HCT116 (cell line): ENCODE measurements around the gene ELOVL5.

ENCODE experiments used
- ATF3 ChIP-seq: IDR thresholded peaks from 2 replicates; pipeline ENCODE4 v1.6.1; 2012
- EZH2 ChIP-seq: fragments of 200-600 bp; sonication (generic); IDR thresholded peaks from 2 replicates; pipeline ENCODE4 v1.6.1; 2017; ENCODE audit warnings: antibody characterized with exemption, mixed run types
- EZH2phosphoT487 ChIP-seq: fragments of 200-600 bp; IDR thresholded peaks from 2 replicates; pipeline ENCODE4 v1.6.1; 2018; ENCODE audit warnings: antibody characterized with exemption, borderline replicate concordance
- POLR2A ChIP-seq: IDR thresholded peaks from 2 replicates; pipeline ENCODE4 v1.7.0; 2011; ENCODE audit warnings: borderline replicate concordance; ENCODE audit not compliant: insufficient read depth, insufficient read length; ENCODE audit errors: extremely low read depth
- POLR2AphosphoS5 ChIP-seq: IDR thresholded peaks from 2 replicates; pipeline ENCODE4 v1.6.1; 2011; ENCODE audit warnings: mild to moderate bottlenecking, low read depth, low read length, moderate library complexity
- RAD21 ChIP-seq: IDR thresholded peaks from 2 replicates; pipeline ENCODE4 v1.6.1; 2012; ENCODE audit warnings: low read depth, mild to moderate bottlenecking
- SIN3A ChIP-seq: IDR thresholded peaks from 2 replicates; pipeline ENCODE4 v1.6.1; 2012; ENCODE audit warnings: low read depth
- YY1 ChIP-seq: IDR thresholded peaks from 2 replicates; pipeline ENCODE4 v1.6.1; 2011; ENCODE audit warnings: low read length, low read depth, moderate library complexity, mild to moderate bottlenecking; ENCODE audit not compliant: insufficient replicate concordance; ENCODE audit errors: extremely low read depth
- ZBTB33 ChIP-seq: IDR thresholded peaks from 2 replicates; pipeline ENCODE4 v1.6.1; 2011; ENCODE audit warnings: mild to moderate bottlenecking, low read length, moderate library complexity; ENCODE audit not compliant: insufficient replicate concordance; ENCODE audit errors: extremely low read depth
- ZNF274 ChIP-seq: fragments of 200-500 bp; sonication (Bioruptor generic); IDR thresholded peaks from 2 replicates; pipeline ENCODE4 v1.6.1; 2014; ENCODE audit warnings: mild to moderate bottlenecking, low read depth, low read length, inconsistent platforms
- TF ChIP-seq, protein P1 (sequence below), 3 experiments: fragments of 200-600 bp in 1 of 3; sonication (generic) in 1 of 3; IDR thresholded peaks in 2 of 3; conservative IDR thresholded peaks in 1 of 3; 2 replicates each; pipeline ENCODE4 v1.5.1; 2012 to 2017; ENCODE audit warnings: low read depth in 2 of 3, low read length in 2 of 3, antibody characterized with exemption in 1 of 3, borderline replicate concordance in 1 of 3, control low read depth in 1 of 3, mild to moderate bottlenecking in 1 of 3, mixed read lengths in 1 of 3, mixed run types in 1 of 3, moderate library complexity in 1 of 3; ENCODE audit not compliant: insufficient read depth in 1 of 3
- TF ChIP-seq, protein P2 (sequence below): IDR thresholded peaks from 2 replicates; pipeline ENCODE4 v1.6.1; 2012; ENCODE audit warnings: low read depth

- TF ChIP-seq RAD21: peak; percentile 30
- TF ChIP-seq, protein P1, sequence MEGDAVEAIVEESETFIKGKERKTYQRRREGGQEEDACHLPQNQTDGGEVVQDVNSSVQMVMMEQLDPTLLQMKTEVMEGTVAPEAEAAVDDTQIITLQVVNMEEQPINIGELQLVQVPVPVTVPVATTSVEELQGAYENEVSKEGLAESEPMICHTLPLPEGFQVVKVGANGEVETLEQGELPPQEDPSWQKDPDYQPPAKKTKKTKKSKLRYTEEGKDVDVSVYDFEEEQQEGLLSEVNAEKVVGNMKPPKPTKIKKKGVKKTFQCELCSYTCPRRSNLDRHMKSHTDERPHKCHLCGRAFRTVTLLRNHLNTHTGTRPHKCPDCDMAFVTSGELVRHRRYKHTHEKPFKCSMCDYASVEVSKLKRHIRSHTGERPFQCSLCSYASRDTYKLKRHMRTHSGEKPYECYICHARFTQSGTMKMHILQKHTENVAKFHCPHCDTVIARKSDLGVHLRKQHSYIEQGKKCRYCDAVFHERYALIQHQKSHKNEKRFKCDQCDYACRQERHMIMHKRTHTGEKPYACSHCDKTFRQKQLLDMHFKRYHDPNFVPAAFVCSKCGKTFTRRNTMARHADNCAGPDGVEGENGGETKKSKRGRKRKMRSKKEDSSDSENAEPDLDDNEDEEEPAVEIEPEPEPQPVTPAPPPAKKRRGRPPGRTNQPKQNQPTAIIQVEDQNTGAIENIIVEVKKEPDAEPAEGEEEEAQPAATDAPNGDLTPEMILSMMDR (IDR thresholded peaks at IDR 0.05 in 2 of 3, conservative IDR thresholded peaks at IDR 0.05 in 1 of 3; ENCODE audit: borderline replicate concordance in 1 of 3, insufficient read depth in 1 of 3, low read depth in 2 of 3, low read length in 2 of 3): no peak
- TF ChIP-seq POLR2A: no peak
- no peak for TF ChIP-seq ATF3
- no peak for TF ChIP-seq EZH2
- peak; percentile 39 for TF ChIP-seq YY1
- no peak for TF ChIP-seq EZH2phosphoT487
- no peak for TF ChIP-seq ZNF274
- peak; percentile 48; the same call in 1 of the 2 replicates for TF ChIP-seq POLR2AphosphoS5
- TF ChIP-seq ZBTB33: no peak
- TF ChIP-seq, protein P2, sequence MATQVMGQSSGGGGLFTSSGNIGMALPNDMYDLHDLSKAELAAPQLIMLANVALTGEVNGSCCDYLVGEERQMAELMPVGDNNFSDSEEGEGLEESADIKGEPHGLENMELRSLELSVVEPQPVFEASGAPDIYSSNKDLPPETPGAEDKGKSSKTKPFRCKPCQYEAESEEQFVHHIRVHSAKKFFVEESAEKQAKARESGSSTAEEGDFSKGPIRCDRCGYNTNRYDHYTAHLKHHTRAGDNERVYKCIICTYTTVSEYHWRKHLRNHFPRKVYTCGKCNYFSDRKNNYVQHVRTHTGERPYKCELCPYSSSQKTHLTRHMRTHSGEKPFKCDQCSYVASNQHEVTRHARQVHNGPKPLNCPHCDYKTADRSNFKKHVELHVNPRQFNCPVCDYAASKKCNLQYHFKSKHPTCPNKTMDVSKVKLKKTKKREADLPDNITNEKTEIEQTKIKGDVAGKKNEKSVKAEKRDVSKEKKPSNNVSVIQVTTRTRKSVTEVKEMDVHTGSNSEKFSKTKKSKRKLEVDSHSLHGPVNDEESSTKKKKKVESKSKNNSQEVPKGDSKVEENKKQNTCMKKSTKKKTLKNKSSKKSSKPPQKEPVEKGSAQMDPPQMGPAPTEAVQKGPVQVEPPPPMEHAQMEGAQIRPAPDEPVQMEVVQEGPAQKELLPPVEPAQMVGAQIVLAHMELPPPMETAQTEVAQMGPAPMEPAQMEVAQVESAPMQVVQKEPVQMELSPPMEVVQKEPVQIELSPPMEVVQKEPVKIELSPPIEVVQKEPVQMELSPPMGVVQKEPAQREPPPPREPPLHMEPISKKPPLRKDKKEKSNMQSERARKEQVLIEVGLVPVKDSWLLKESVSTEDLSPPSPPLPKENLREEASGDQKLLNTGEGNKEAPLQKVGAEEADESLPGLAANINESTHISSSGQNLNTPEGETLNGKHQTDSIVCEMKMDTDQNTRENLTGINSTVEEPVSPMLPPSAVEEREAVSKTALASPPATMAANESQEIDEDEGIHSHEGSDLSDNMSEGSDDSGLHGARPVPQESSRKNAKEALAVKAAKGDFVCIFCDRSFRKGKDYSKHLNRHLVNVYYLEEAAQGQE: no peak
- peak; percentile 81 for TF ChIP-seq SIN3A
Measured at GRCh38 chr6:53326372-53327016, 22.3 kb downstream of the ELOVL5 start.
